Measurements from ENCODE around the gene SMYD2. TPM values are rescaled to one million over a fixed set of nuclear protein-coding genes. Genes with fewer than 3 reads are reported as not detected.

The SMYD2 gene
- total RNA-seq, 6 experiments from 2014 or later, result 14.5 to 45.2 (median 24.1) TPM

GRCh38 chr1:214364386-214364785 is 83.4 kb downstream of the SMYD2 start:
- Histone ChIP-seq H3K27ac (no peak overlapping the region), H3K36me3 (no peaks in the 10 kb centered on the region), H3K9me3 (no peaks in the 10 kb centered on the region), H3K27me3 (no peaks in the 10 kb centered on the region), H3K4me3 (no peak overlapping the region), H3K4me1 (no peaks in the 10 kb centered on the region)
- TF ChIP-seq POLR2A (IDR thresholded peaks at IDR 0.05), result no peak
- no peak for TF ChIP-seq CTCF (IDR thresholded peaks at IDR 0.05)
- WGBS (ENCODE audit: insufficient coverage, low coverage, low lambda C conversion rate, missing lambda C conversion rate), result 87% methylated on average over 9 of the region's 12 CpGs
- no peak for ATAC-seq
- intact Hi-C loops (cut with DNase I), result no loop called here
- no peak for DNase-seq

GRCh38 chr1:214364786-214365295 is 83.9 kb downstream of the SMYD2 start:
- H3K36me3 ChIP-seq, result no peaks in the 10 kb centered on the region
- no peaks in the 10 kb centered on the region for H3K27me3 ChIP-seq
- no peak for TF ChIP-seq CTCF (IDR thresholded peaks at IDR 0.05)
- TF ChIP-seq POLR2A (IDR thresholded peaks at IDR 0.05), result no peak
- no peaks in the 10 kb centered on the region for H3K4me1 ChIP-seq
- intact Hi-C loops (cut with DNase I), result no loop called here
- no peak overlapping the region for H3K27ac ChIP-seq
- DNase-seq (no peak), ATAC-seq (no peak)
- WGBS (ENCODE audit: insufficient coverage, low coverage, low lambda C conversion rate, missing lambda C conversion rate), result 61% methylated on average over 2 of the region's 4 CpGs
- H3K9me3 ChIP-seq, result no peaks in the 10 kb centered on the region
- H3K4me3 ChIP-seq, result no peak overlapping the region

GRCh38 chr1:214367841-214368240 is 86.9 kb downstream of the SMYD2 start:
- no peak for TF ChIP-seq CTCF (IDR thresholded peaks at IDR 0.05)
- no peak for TF ChIP-seq POLR2A (IDR thresholded peaks at IDR 0.05)
- Histone ChIP-seq H3K4me1 (no peaks in the 10 kb centered on the region), H3K4me3 (no peak overlapping the region), H3K27ac (no peak overlapping the region), H3K27me3 (no peaks in the 10 kb centered on the region), H3K9me3 (no peaks in the 10 kb centered on the region), H3K36me3 (no peaks in the 10 kb centered on the region)
- WGBS (ENCODE audit: insufficient coverage, low coverage, low lambda C conversion rate, missing lambda C conversion rate), result 80% methylated on average over 4 of the region's 5 CpGs
- DNase-seq (no peak), ATAC-seq (no peak)
- intact Hi-C loops (cut with DNase I), result no loop called here

GRCh38 chr1:214369364-214369763 is 88.4 kb downstream of the SMYD2 start:
- Histone ChIP-seq H3K27ac (no peak overlapping the region), H3K27me3 (no peaks in the 10 kb centered on the region), H3K4me3 (no peak overlapping the region), H3K36me3 (no peaks in the 10 kb centered on the region), H3K9me3 (no peaks in the 10 kb centered on the region), H3K4me1 (no peaks in the 10 kb centered on the region)
- no peak for ATAC-seq
- TF ChIP-seq POLR2A (IDR thresholded peaks at IDR 0.05) (no peak), CTCF (IDR thresholded peaks at IDR 0.05) (no peak)
- intact Hi-C loops (cut with DNase I), result no loop called here
- WGBS (ENCODE audit: insufficient coverage, low coverage, low lambda C conversion rate, missing lambda C conversion rate), result 33% methylated on average over 8 of the region's 8 CpGs
- DNase-seq, result no peak

- Histone ChIP-seq H3K36me3 (no peaks in the 10 kb centered on the region), H3K27ac (no peak overlapping the region), H3K9me3 (no peaks in the 10 kb centered on the region), H3K4me3 (no peak overlapping the region), H3K4me1 (no peaks in the 10 kb centered on the region), H3K27me3 (no peaks in the 10 kb centered on the region)
- TF ChIP-seq POLR2A (IDR thresholded peaks at IDR 0.05), result no peak
- TF ChIP-seq CTCF (IDR thresholded peaks at IDR 0.05), result no peak
- ATAC-seq (no peak), DNase-seq (no peak)
- intact Hi-C loops (cut with DNase I), result no loop called here
- 72% methylated on average over 3 of the region's 3 CpGs for WGBS (ENCODE audit: insufficient coverage, low coverage, low lambda C conversion rate, missing lambda C conversion rate)
Observed at GRCh38 chr1:214370615-214371014, 89.7 kb downstream of the SMYD2 start.
